ENCODE results near the gene CD200. TPM values are rescaled to one million over a fixed set of nuclear protein-coding genes. Genes with fewer than 3 reads are reported as not detected.

The CD200 gene
- total and polyA plus RNA-seq, 2 experiments from 2014 or later, result 51.9 to 65.0 TPM

- Histone ChIP-seq H3K27ac (ENCODE audit: low read depth) (peak overlapping the region; percentile 85), H3K4me3 (no peak overlapping the region), H3K4me2 (0 out of 2 replicates have a peak overlapping the region, but pooled peaks have one; percentile 59), H3K36me3 (ENCODE audit: insufficient read depth) (peaks cover 45% of the 10 kb centered on the region), H3K27me3 (ENCODE audit: insufficient read depth) (no peaks in the 10 kb centered on the region), H3F3A (replicated peaks; ENCODE audit: low read depth) (peaks cover 15% of the 10 kb centered on the region; the same call in 1 of the 2 replicates), H3K4me1 (ENCODE audit: insufficient read depth) (peaks cover 65% of the 10 kb centered on the region), H3K9me2 (ENCODE audit: insufficient read depth) (0 out of 2 replicates have a peak, but pooled peaks cover 4% of the 10 kb centered on the region), H4K20me1 (replicated peaks; ENCODE audit: insufficient read depth) (no peaks in the 10 kb centered on the region), H3K79me2 (replicated peaks; ENCODE audit: insufficient read depth) (peaks cover 66% of the 10 kb centered on the region), H2AFZ (no peak overlapping the region)
- H3K27ac Mint-ChIP-seq, result no peak overlapping the region
- TF ChIP-seq NANOG (IDR thresholded peaks at IDR 0.05; ENCODE audit: borderline replicate concordance), result no peak
- no peak for TF ChIP-seq JUNB (IDR thresholded peaks at IDR 0.05; ENCODE audit: unreplicated experiment)
- no peak for TF ChIP-seq ZNF331 (CRISPR knock-in tag; IDR thresholded peaks at IDR 0.05; ENCODE audit: low read depth)
- no peak for TF ChIP-seq CREB1 (CRISPR knock-in tag; IDR thresholded peaks at IDR 0.05; ENCODE audit: low read depth)
- H3K4me3 Mint-ChIP-seq, result no peak overlapping the region
- peaks cover 93% of the 10 kb centered on the region for H3K36me3 Mint-ChIP-seq (ENCODE audit: low read depth)
- no peaks in the 10 kb centered on the region for H3K9me3 Mint-ChIP-seq
- peaks cover 80% of the 10 kb centered on the region for H3K4me1 Mint-ChIP-seq
- H3K27me3 Mint-ChIP-seq (ENCODE audit: insufficient read depth, low read depth, poor library complexity), result no peaks in the 10 kb centered on the region
- no peak for DNase-seq (ENCODE audit: low spot score)
- no peak for ATAC-seq
These were observed 16.6 kb downstream of the CD200 start for GRCh38 chr3:112349557-112349956.

- H3F3A ChIP-seq (replicated peaks; ENCODE audit: low read depth), result peaks cover 15% of the 10 kb centered on the region; the same call in 1 of the 2 replicates
- H3K27me3 Mint-ChIP-seq (ENCODE audit: insufficient read depth, low read depth, poor library complexity), result no peaks in the 10 kb centered on the region
- peaks cover 66% of the 10 kb centered on the region for H3K4me1 ChIP-seq (ENCODE audit: insufficient read depth)
- H3K4me3 Mint-ChIP-seq, result peak overlapping the region; percentile 2; the same call in 1 of the 3 replicates
- no peaks in the 10 kb centered on the region for H3K9me3 Mint-ChIP-seq
- peak overlapping the region; percentile 59; the same call in 1 of the 2 replicates for H3K4me2 ChIP-seq
- peak overlapping the region; percentile 87 for H3K27ac Mint-ChIP-seq
- H3K36me3 Mint-ChIP-seq (ENCODE audit: low read depth), result peaks cover 87% of the 10 kb centered on the region
- peaks cover 85% of the 10 kb centered on the region for H3K4me1 Mint-ChIP-seq
- 0 out of 2 replicates have a peak, but pooled peaks cover under 1% of the 10 kb centered on the region for H3K9me2 ChIP-seq (ENCODE audit: insufficient read depth)
- peak overlapping the region; percentile 85 for H3K27ac ChIP-seq (ENCODE audit: low read depth)
- no peaks in the 10 kb centered on the region for H4K20me1 ChIP-seq (replicated peaks; ENCODE audit: insufficient read depth)
- H3K79me2 ChIP-seq (replicated peaks; ENCODE audit: insufficient read depth), result peaks cover 59% of the 10 kb centered on the region
- ATAC-seq, result no peak
- peaks cover 39% of the 10 kb centered on the region for H3K36me3 ChIP-seq (ENCODE audit: insufficient read depth)
- H2AFZ ChIP-seq, result no peak overlapping the region
- no peak for DNase-seq (ENCODE audit: low spot score)
- H3K4me3 ChIP-seq, result no peak overlapping the region
- no peaks in the 10 kb centered on the region for H3K27me3 ChIP-seq (ENCODE audit: insufficient read depth)
- TF ChIP-seq ETS1 (IDR thresholded peaks at IDR 0.05) (no peak), EZH2phosphoT487 (IDR thresholded peaks at IDR 0.05; ENCODE audit: unreplicated experiment) (no peak), CREB1 (CRISPR knock-in tag; IDR thresholded peaks at IDR 0.05; ENCODE audit: low read depth) (no peak), ZNF462 (CRISPR knock-in tag; IDR thresholded peaks at IDR 0.05) (no peak), REST (IDR thresholded peaks at IDR 0.05; ENCODE audit: unreplicated experiment) (no peak), ZNF114 (CRISPR knock-in tag; IDR thresholded peaks at IDR 0.05) (no peak), EZH2 (IDR thresholded peaks at IDR 0.05; ENCODE audit: low read depth, unreplicated experiment) (no peak)
These were observed 17.3 kb downstream of the CD200 start for GRCh38 chr3:112350018-112350810.
